ENCODE results near the gene ARAF.

DNA sequence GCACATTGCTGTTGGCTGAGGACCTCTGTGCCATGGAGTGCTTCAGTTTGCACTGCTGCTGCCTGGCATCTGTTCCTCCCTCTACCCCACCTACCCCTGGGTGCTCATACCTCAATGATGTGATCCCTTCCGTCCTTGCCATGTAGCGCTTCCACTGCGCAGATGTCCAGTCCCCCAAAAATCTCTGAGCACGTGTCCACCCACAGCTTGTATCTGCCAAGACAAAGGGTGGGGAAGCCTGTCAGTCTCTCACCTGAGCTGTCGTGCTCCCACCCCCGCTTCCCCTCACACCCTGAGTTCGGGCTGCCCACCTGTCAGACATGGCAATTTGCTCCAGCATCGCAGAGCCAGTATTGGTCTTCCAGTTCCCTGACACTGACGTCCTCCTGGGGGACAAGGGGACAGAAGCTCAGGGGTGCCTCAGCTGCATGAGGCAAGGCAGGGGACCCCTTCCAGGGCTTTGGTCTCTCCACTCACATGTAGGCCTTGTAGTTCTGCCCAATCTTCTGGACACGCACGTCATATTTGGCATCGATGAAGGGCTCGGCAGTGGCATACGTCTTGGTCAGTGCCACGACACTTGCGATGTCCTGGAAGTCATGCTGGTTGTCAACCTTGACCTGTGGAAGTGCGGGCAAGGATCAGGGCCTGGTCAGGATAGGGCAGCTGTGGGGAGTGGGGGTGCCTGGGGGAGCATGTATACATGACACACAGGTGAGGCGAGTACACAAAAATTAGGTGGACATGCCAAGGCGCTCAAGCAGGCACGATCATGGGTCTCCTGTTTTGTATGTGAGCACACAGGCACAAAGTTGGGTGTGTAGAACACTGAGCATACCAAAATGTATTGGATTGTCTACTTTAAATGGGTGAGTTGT, 15.3 kb downstream of the ARAF start:
- no peak for TF ChIP-seq CTCF (IDR thresholded peaks at IDR 0.05; ENCODE audit: poor library complexity, severe bottlenecking)
- no peak for TF ChIP-seq EZH2 (IDR thresholded peaks at IDR 0.05; ENCODE audit: borderline replicate concordance, insufficient read depth, low read length, poor library complexity, severe bottlenecking)
- no peak for TF ChIP-seq EP300 (conservative IDR thresholded peaks at IDR 0.05; ENCODE audit: poor library complexity, severe bottlenecking)

Measured in neural cell (in vitro differentiated cells).